OCI-LY7 (cell line): ENCODE data around the gene NSD1. TPM values are rescaled to one million over a fixed set of nuclear protein-coding genes. Genes with fewer than 3 reads are reported as not detected.

Source experiments
- BruUV-seq: library from RNA; stranded (reverse); fragments of 400-500 nt; replicated peaks from 2 replicates; lab custom pipeline; 2021; lab: Mats Ljungman, UMichigan
- CTCF ChIA-PET: fragments of 300-600 bp; sonication (Branson Sonifier 250); formaldehyde crosslinking; loops from one replicate; lab custom pipeline; 2022; ENCODE audit warnings: antibody characterized with exemption; ENCODE audit not compliant: unreplicated experiment; lab: Charles Lee
- POLR2A ChIA-PET: fragments of 300-600 bp; sonication (Branson Sonifier 250); formaldehyde crosslinking; loops from one replicate; lab custom pipeline; 2022; ENCODE audit warnings: antibody characterized with exemption; lab: Charles Lee
- DNase-seq: peaks from one replicate; pipeline ENCODE4 v3.0.0-alpha.2; 2015; ENCODE audit warnings: low spot score
- H2AFZ ChIP-seq: fragments of 200-600 bp; sonication (generic), shearing (Covaris generic); 2 replicates; pipeline ENCODE4 v1.6.1; 2014; ENCODE audit warnings: mild to moderate bottlenecking, antibody characterized with exemption, low read length, moderate library complexity
- H3K27ac ChIP-seq: fragments of 200-600 bp; sonication (generic); 2 replicates; pipeline ENCODE4 v1.5.1; 2014; ENCODE audit warnings: mixed run types, low read depth, mild to moderate bottlenecking, moderate library complexity, low read length, inconsistent platforms; ENCODE audit not compliant: poor library complexity, severe bottlenecking
- H3K36me3 ChIP-seq: fragments of 200-600 bp; sonication (generic); 2 replicates; pipeline ENCODE4 v1.6.1; 2014; ENCODE audit warnings: mild to moderate bottlenecking, antibody characterized with exemption, low read length, moderate library complexity, mixed read lengths; ENCODE audit not compliant: insufficient read depth
- H3K4me1 ChIP-seq: fragments of 200-600 bp; sonication (generic); 2 replicates; pipeline ENCODE4 v1.5.1; 2014; ENCODE audit warnings: mild to moderate bottlenecking, low read length; ENCODE audit not compliant: insufficient read depth, poor library complexity, severe bottlenecking
- H3K4me2 ChIP-seq: fragments of 200-600 bp; sonication (generic); 2 replicates; pipeline ENCODE4 v1.6.1; 2014; ENCODE audit warnings: mild to moderate bottlenecking, low read length
- H3K4me3 ChIP-seq: fragments of 200-600 bp; sonication (generic); 2 replicates; pipeline ENCODE4 v1.5.1; 2014; ENCODE audit warnings: mild to moderate bottlenecking, low read depth, low read length; ENCODE audit not compliant: poor library complexity, severe bottlenecking
- H3K79me2 ChIP-seq: fragments of 200-600 bp; sonication (generic); 2 replicates; pipeline ENCODE4 v1.6.1; 2016; ENCODE audit warnings: low read depth, mild to moderate bottlenecking, low read length, moderate library complexity, mixed read lengths; ENCODE audit not compliant: insufficient read depth
- H3K9me2 ChIP-seq: fragments of 200-600 bp; sonication (generic); 2 replicates; pipeline ENCODE4 v1.6.1; 2016; ENCODE audit warnings: mild to moderate bottlenecking, low read length, mixed read lengths; ENCODE audit not compliant: insufficient read depth
- H3K9me3 ChIP-seq: fragments of 200-600 bp; sonication (generic); 2 replicates; pipeline ENCODE4 v1.6.1; 2014; ENCODE audit warnings: mild to moderate bottlenecking, mixed run types, low read length, mixed read lengths
- H4K20me1 ChIP-seq: fragments of 200-600 bp; sonication (generic); 2 replicates; pipeline ENCODE4 v1.6.1; 2014; ENCODE audit warnings: mild to moderate bottlenecking, antibody characterized with exemption, low read length, moderate library complexity, mixed read lengths; ENCODE audit not compliant: insufficient read depth
- CTCF ChIP-seq: fragments of 200-600 bp; sonication (generic); conservative IDR thresholded peaks from 2 replicates; pipeline ENCODE4 v1.5.1; 2014; ENCODE audit warnings: mild to moderate bottlenecking, antibody characterized with exemption, low read length, moderate library complexity, mixed read lengths
- EZH2phosphoT487 ChIP-seq: fragments of 200-600 bp; sonication (generic); IDR thresholded peaks from 2 replicates; pipeline ENCODE4 v1.6.1; 2018; ENCODE audit warnings: low read depth, borderline replicate concordance, mild to moderate bottlenecking, mixed run types, antibody characterized with exemption, low read length, moderate library complexity, mixed read lengths
- intact Hi-C: fragments of 100-400 bp; cut with micrococcal nuclease; formaldehyde crosslinking; loops from one replicate; pipeline ENCODE4 v1.10.0; 2022; ENCODE audit not compliant: unreplicated experiment
- total RNA-seq, 2 experiments: library from RNA; depleted of rRNA in 1 of 2; stranded (reverse); fragments of >200 nt in 1 of 2; shearing (Covaris generic) in 1 of 2; gene quantifications; 2 replicates each; pipeline ENCODE4 v1.2.3, GENCODE V29; 2014 to 2022

The NSD1 gene
- total RNA-seq, 2 experiments from 2014 or later = 64.3 to 142 TPM

GRCh38 chr5:177303121-177303924 lies 169.8 kb downstream of the NSD1 start, which contains the start of the genes PRELID1 and RAB24:
TSS of gene PRELID1 (plus strand) at chr5:177303799. CDS start at chr5:177303986, 187 bp downstream.
TSS of gene RAB24 (minus strand) at chr5:177303719. CDS start at chr5:177303288, 431 bp downstream.
- BruUV-seq = TSS peak; percentile 42
- Histone ChIP-seq H4K20me1 (peaks cover 14% of the 10 kb centered on the region), H3K79me2 (peaks cover 41% of the 10 kb centered on the region), H3K4me3 (peak within 1 kb of the TSS; percentile 100), H3K36me3 (peaks cover 68% of the 10 kb centered on the region), H3K4me1 (peaks cover 69% of the 10 kb centered on the region), H2AFZ (peak within 1 kb of the TSS; percentile 31; the same call in 1 of the 2 replicates), H3K27ac (peak within 1 kb of the TSS; percentile 73), H3K9me3 (no peaks in the 10 kb centered on the region), H3K9me2 (no peaks in the 10 kb centered on the region), H3K4me2 (peak within 1 kb of the TSS; percentile 93)
- intact Hi-C loops = loop anchor here (1.0 to 10.0 kb wide), 4 partner anchors 126 to 656 kb away; partner anchors contain the start of gene TSPAN17
- TF ChIP-seq EZH2phosphoT487 (no peak), CTCF (peak; percentile 60)
- DNase-seq = peak; percentile 92
- ChIA-PET POLR2A (interaction anchor here (0.6 to 1.1 kb wide), 3 partner anchors 10 to 86 kb away, joined by 3 to 8 read pairs (median 4); no protein-coding TSS in a partner anchor), CTCF (no interaction called here)

GRCh38 chr5:177303925-177304391 lies 170.4 kb downstream of the NSD1 start:
- Histone ChIP-seq H3K4me1 (peaks cover 75% of the 10 kb centered on the region), H3K4me2 (peak overlapping the region; percentile 93), H2AFZ (peak overlapping the region; percentile 31; the same call in 1 of the 2 replicates), H3K9me3 (no peaks in the 10 kb centered on the region), H3K9me2 (no peaks in the 10 kb centered on the region), H3K36me3 (peaks cover 66% of the 10 kb centered on the region), H3K27ac (peak overlapping the region; percentile 68), H3K79me2 (peaks cover 41% of the 10 kb centered on the region), H3K4me3 (peak overlapping the region; percentile 100), H4K20me1 (peaks cover 14% of the 10 kb centered on the region)
- peak; percentile 28 for DNase-seq
- intact Hi-C loops = loop anchor here (1.0 to 10.0 kb wide), 4 partner anchors 127 to 657 kb away; partner anchors contain the start of gene TSPAN17
- no peak for TF ChIP-seq CTCF
- no peak for TF ChIP-seq EZH2phosphoT487
- ChIA-PET POLR2A (interaction anchor here (0.6 to 1.1 kb wide), 3 partner anchors 11 to 85 kb away, joined by 3 to 8 read pairs (median 4); no protein-coding TSS in a partner anchor), CTCF (no interaction called here)
- TSS peak; percentile 81 for BruUV-seq
